ENCODE measurements around the gene CHMP1A. TPM values are rescaled to one million over a fixed set of nuclear protein-coding genes. Genes with fewer than 3 reads are reported as not detected.

Gene CHMP1A
- total and polyA plus RNA-seq, 2 experiments from 2014 or later: 86.2 to 87.5 TPM

- no peak for DNase-seq (ENCODE audit: low read depth in 1 of 2, low spot score in 1 of 2)
- Histone ChIP-seq H3K36me3 (no peaks in the 10 kb centered on the region), H3K9me3 (ENCODE audit: low read depth) (no peaks in the 10 kb centered on the region), H3K27ac (no peak overlapping the region), H3K27me3 (no peaks in the 10 kb centered on the region), H3K4me3 (no peak overlapping the region), H3K4me1 (ENCODE audit: low read depth) (peaks cover 24% of the 10 kb centered on the region)
- TF ChIP-seq, protein P1, sequence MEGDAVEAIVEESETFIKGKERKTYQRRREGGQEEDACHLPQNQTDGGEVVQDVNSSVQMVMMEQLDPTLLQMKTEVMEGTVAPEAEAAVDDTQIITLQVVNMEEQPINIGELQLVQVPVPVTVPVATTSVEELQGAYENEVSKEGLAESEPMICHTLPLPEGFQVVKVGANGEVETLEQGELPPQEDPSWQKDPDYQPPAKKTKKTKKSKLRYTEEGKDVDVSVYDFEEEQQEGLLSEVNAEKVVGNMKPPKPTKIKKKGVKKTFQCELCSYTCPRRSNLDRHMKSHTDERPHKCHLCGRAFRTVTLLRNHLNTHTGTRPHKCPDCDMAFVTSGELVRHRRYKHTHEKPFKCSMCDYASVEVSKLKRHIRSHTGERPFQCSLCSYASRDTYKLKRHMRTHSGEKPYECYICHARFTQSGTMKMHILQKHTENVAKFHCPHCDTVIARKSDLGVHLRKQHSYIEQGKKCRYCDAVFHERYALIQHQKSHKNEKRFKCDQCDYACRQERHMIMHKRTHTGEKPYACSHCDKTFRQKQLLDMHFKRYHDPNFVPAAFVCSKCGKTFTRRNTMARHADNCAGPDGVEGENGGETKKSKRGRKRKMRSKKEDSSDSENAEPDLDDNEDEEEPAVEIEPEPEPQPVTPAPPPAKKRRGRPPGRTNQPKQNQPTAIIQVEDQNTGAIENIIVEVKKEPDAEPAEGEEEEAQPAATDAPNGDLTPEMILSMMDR (IDR thresholded peaks at IDR 0.05; ENCODE audit: low read depth, low read length): no peak
Observed at GRCh38 chr16:89600956-89601355, 56.6 kb downstream of the CHMP1A start.

DNA sequence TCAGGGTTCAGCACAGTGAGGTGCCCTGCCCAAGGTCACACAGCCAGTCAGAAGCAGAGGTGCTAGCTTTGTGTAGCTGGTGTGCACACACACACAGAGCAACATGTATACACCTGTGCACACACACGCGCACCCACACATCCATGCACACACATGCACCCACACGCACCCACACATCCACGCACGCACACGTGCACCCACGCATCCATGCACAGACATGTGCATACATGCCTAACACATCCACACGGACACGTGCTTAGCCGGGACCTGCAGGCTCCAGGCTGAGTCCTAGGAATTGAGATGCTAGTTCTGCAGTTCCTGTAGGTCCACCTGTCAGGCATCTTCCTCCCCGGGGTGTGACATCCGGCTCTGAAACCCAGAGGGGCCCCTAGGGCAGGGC, 57.1 kb downstream of the CHMP1A start:
- DNase-seq (ENCODE audit: low read depth in 1 of 2, low spot score in 1 of 2): no peak
- TF ChIP-seq, protein P1 (IDR thresholded peaks at IDR 0.05; ENCODE audit: low read depth, low read length): no peak
- Histone ChIP-seq H3K4me3 (no peak overlapping the region), H3K4me1 (ENCODE audit: low read depth) (peaks cover 24% of the 10 kb centered on the region), H3K36me3 (no peaks in the 10 kb centered on the region), H3K27me3 (no peaks in the 10 kb centered on the region), H3K27ac (peak overlapping the region; percentile 65), H3K9me3 (ENCODE audit: low read depth) (no peaks in the 10 kb centered on the region)

DNA sequence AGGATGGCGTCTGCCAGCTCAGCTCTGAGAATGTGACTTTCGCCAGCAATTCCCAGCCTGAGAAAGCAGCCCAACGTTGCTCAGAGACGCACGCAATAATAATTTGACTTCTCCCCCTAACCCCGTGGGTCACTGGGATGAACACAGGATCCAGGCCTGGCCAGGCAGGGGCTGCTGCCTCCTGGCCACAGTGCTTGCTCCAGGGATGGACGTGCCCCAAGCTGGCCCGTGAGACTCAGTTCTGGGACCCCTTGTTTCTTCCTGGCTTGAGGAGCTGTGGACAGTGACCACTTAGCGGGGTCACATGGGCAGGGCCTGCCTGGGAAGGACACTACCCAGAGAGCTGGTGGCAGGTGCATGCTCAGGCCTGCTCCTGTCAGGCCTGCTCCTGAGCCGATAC, 57.6 kb downstream of the CHMP1A start:
- Histone ChIP-seq H3K4me1 (ENCODE audit: low read depth) (peaks cover 24% of the 10 kb centered on the region), H3K27me3 (no peaks in the 10 kb centered on the region), H3K4me3 (no peak overlapping the region), H3K9me3 (ENCODE audit: low read depth) (no peaks in the 10 kb centered on the region), H3K36me3 (no peaks in the 10 kb centered on the region), H3K27ac (peak overlapping the region; percentile 65)
- peak in 1 of 2 donors; percentile 40 for DNase-seq (ENCODE audit: low read depth in 1 of 2, low spot score in 1 of 2)
- TF ChIP-seq, protein P1 (IDR thresholded peaks at IDR 0.05; ENCODE audit: low read depth, low read length): no peak

GRCh38 chr16:89599451-89599858, 58.1 kb downstream of the CHMP1A start:
- H3K27ac ChIP-seq: peak overlapping the region; percentile 65
- no peaks in the 10 kb centered on the region for H3K36me3 ChIP-seq
- peak in 1 of 2 donors; percentile 69 for DNase-seq (ENCODE audit: low read depth in 1 of 2, low spot score in 1 of 2)
- H3K9me3 ChIP-seq (ENCODE audit: low read depth): no peaks in the 10 kb centered on the region
- TF ChIP-seq, protein P1 (IDR thresholded peaks at IDR 0.05; ENCODE audit: low read depth, low read length): peak; percentile 38
- H3K27me3 ChIP-seq: no peaks in the 10 kb centered on the region
- peaks cover 24% of the 10 kb centered on the region for H3K4me1 ChIP-seq (ENCODE audit: low read depth)
- no peak overlapping the region for H3K4me3 ChIP-seq

DNA sequence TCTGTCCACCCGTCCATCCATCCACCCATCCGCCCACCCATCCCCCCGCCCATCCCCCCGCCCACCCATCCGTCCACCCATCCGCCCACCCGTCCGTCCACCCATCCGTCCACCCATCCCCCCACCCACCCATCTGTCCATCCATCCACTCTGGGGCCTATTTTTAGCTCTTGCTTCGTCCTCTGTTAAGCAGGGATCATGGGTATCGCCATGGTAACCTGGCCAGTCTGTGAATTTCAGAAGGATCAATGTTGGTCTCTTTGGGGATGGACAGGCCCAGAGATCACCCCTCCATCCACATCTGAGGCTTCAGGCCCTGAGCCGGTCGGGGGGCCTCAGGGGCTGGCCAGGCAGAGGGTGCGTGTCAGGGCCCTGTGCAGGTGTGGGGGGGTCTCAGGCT, 59.3 kb downstream of the CHMP1A start:
- TF ChIP-seq, protein P1 (IDR thresholded peaks at IDR 0.05; ENCODE audit: low read depth, low read length): no peak
- peaks cover 24% of the 10 kb centered on the region for H3K4me1 ChIP-seq (ENCODE audit: low read depth)
- no peaks in the 10 kb centered on the region for H3K36me3 ChIP-seq
- DNase-seq (ENCODE audit: low read depth in 1 of 2, low spot score in 1 of 2): peak; percentile 36 to 37
- H3K9me3 ChIP-seq (ENCODE audit: low read depth): no peaks in the 10 kb centered on the region
- no peak overlapping the region for H3K4me3 ChIP-seq
- H3K27me3 ChIP-seq: no peaks in the 10 kb centered on the region
- H3K27ac ChIP-seq: no peak overlapping the region

All from cardiac muscle cell (in vitro differentiated cells and primary cell).